Heart left ventricle (tissue), 16 donors: ENCODE measurements around the gene TNFRSF1B. TPM values are rescaled to one million over a fixed set of nuclear protein-coding genes. Genes with fewer than 3 reads are reported as not detected.
A peak's percentile ranks its signal among the peaks of the same experiment; 100 is the strongest.

Experiments used
- ATAC-seq, 4 donors: fragments of 200-7000 bp; cut with Tn5 transposase; one replicate each; pipeline ENCODE4 v1.9.1; 2020 to 2022; ENCODE audit warnings: moderate library complexity in 4 of 4, mild to moderate bottlenecking in 3 of 4, moderate number of reproducible peaks in 1 of 4
- DNase-seq, 5 donors: peaks; one replicate each; pipeline ENCODE4 v3.0.0-alpha.2; 2020
- H3K27ac ChIP-seq, 12 donors: fragments of 200-600 bp; sonication (generic) in 4 of 12; one replicate each; pipeline versions ENCODE4 v1.5.0 to v1.8.0; 2016 to 2022; ENCODE audit warnings: mild to moderate bottlenecking in 2 of 12
- H3K27me3 ChIP-seq, 9 donors: fragments of 200-600 bp; sonication (generic) in 2 of 9; one replicate each; pipeline versions ENCODE4 v1.5.1 to v1.8.0; 2016 to 2022; ENCODE audit warnings: mild to moderate bottlenecking in 3 of 9
- H3K36me3 ChIP-seq, 9 donors: fragments of 200-600 bp; sonication (generic) in 2 of 9; one replicate each; pipeline versions ENCODE4 v1.5.0 to v1.8.0; 2018 to 2022; ENCODE audit warnings: mild to moderate bottlenecking in 2 of 9
- H3K4me1 ChIP-seq, 12 donors: fragments of 200-600 bp; sonication (generic) in 4 of 12; one replicate each; pipeline versions ENCODE4 v1.5.0 to v1.8.0; 2016 to 2022; ENCODE audit warnings: mild to moderate bottlenecking in 3 of 12
- H3K4me3 ChIP-seq, 12 donors: fragments of 200-600 bp; sonication (generic) in 4 of 12; one replicate each; pipeline versions ENCODE4 v1.5.0 to v1.8.0; 2017 to 2022; ENCODE audit warnings: mild to moderate bottlenecking in 9 of 12, moderate library complexity in 4 of 12
- H3K9me3 ChIP-seq, 12 donors: fragments of 200-600 bp; sonication (generic) in 4 of 12; one replicate each; pipeline versions ENCODE4 v1.5.0 to v1.8.0; 2016 to 2022; ENCODE audit warnings: mild to moderate bottlenecking in 1 of 12
- CTCF ChIP-seq, 12 donors: fragments of 200-600 bp; sonication (generic) in 4 of 12; IDR thresholded peaks; one replicate each; pipeline versions ENCODE4 v1.5.0 to v1.8.0; 2018 to 2022; ENCODE audit warnings: antibody characterized with exemption in 12 of 12, mild to moderate bottlenecking in 5 of 12
- POLR2A ChIP-seq, 2 donors: fragments of 450-650 bp; IDR thresholded peaks; one replicate each; pipeline ENCODE4 v1.6.1; 2017; ENCODE audit warnings: antibody characterized with exemption in 2 of 2, mild to moderate bottlenecking in 2 of 2, moderate library complexity in 2 of 2
- WGBS, 4 donors: extraction: QIAGEN DNeasy Blood & Tissue Kit in 2 of 4; methylation state at CpG; one replicate each; pipeline versions ENCODE4 v1.1.5 to v1.1.7; 2013 to 2018; 5-methylcytosine and 5-hydroxymethylcytosine counted together
- intact Hi-C, 10 donors: fragments of 100-400 bp; cut with DNase I; formaldehyde crosslinking; loops; one replicate each; pipeline versions ENCODE4 v1.11.1 to v1.14.2; 2022
- polyA plus RNA-seq, 2 donors: library from polyadenylated mRNA; stranded (reverse); fragments of 200-250 nt; gene quantifications; one replicate each; pipeline ENCODE4 v1.2.3, GENCODE V29; 2013
- total RNA-seq, 9 donors: library from RNA; depleted of rRNA in 2 of 9; stranded (reverse); fragments of >200 nt in 2 of 9; fragmentation: NEBNext Ultra II Directional in 3 of 9; extraction: Animal tissue kit (Norgen Biotek cat#: 25700) in 3 of 9; gene quantifications; one replicate each; pipeline versions ENCODE4 v1.1.0 to v1.2.4, GENCODE V29; 2016 to 2023
- donor health status: ischemic (EF 13 %, LVEDD 7.1; RV severe dilation, severe dysfunction).
- donor health status: healthy with polysubstance abuse.
- donor health status: DM: no; HTN: yes; CAD: no.
- donor health status: DM: no; HTN: no; CAD: no.
- donor health status: ischemic (EF 25% LVEDD 6.9; RV normal size, moderate dysfunction).
- donor health status: ischemic (EF 25% LVEDD 5.7; RV mildly dilated, moderate dysfunction).
- donor health status: healthy.
- donor health status: DM: yes; HTN: yes; CAD: no.
- donor health status: ischemic (EF 35%, LVEDD 5.7; RV mildly dilated, moderate dysfunction).
- donor health status: nonischemic (EF 11% LVEDD 7.7; RV severe dilation, severe dysfunction).
- donor health status: DM: yes; HTN: yes; CAD: no.
- donor health status: PGD.
- donor health status: ischemic (EF 29% LVEDD 5.4; RV normal size, mild dysfunction).
- donor health status: nonischemic (EF 23%, LVEDD 6.1; RV moderate dilation, normal function).

TNFRSF1B gene
- total and polyA plus RNA-seq, 11 donors = 8.6 to 71.0 (median 14.9) TPM

- TF ChIP-seq CTCF (IDR thresholded peaks at IDR 0.05) = no peak
- TF ChIP-seq POLR2A (IDR thresholded peaks at IDR 0.05) = no peak
- intact Hi-C loops = no loop called here
- Histone ChIP-seq H3K36me3 (peaks cover 0 to 93% (median 55%) of the 10 kb centered on the region in 9 donors), H3K4me3 (no peak overlapping the region), H3K9me3 (no peaks in the 10 kb centered on the region), H3K27ac (peak overlapping the region in 1 of 12 donors; percentile 45), H3K4me1 (peaks cover 0 to 50% (median 0%) of the 10 kb centered on the region in 12 donors), H3K27me3 (no peaks in the 10 kb centered on the region)
- 53 to 71% (median 62%) methylated on average over 3 of the region's 3 CpGs for WGBS, 4 donors
- DNase-seq = no peak
- no peak for ATAC-seq
Observed at GRCh38 chr1:12195416-12195815, 28.6 kb downstream of the TNFRSF1B start.

- WGBS, 4 donors = 76 to 83% (median 76%) methylated on average over 20 of the region's 20 CpGs
Observed at GRCh38 chr1:12196641-12197482, 30.1 kb downstream of the TNFRSF1B start.

GRCh38 chr1:12197483-12197880 is 30.7 kb downstream of the TNFRSF1B start:
- WGBS, 4 donors = 83 to 91% (median 89%) methylated on average over 7 of the region's 7 CpGs
- DNase-seq = peak in 1 of 5 donors; percentile 41
- ATAC-seq = no peak

More at GRCh38 chr1:12196641-12197482, 30.1 kb downstream of the TNFRSF1B start:
- peaks cover 0 to 52% (median 0%) of the 10 kb centered on the region in 12 donors for H3K4me1 ChIP-seq
- DNase-seq (peak in 2 of 5 donors; percentile 61 to 70), ATAC-seq (peak in 3 of 4 donors; percentile 69 to 73 (median 72))
- intact Hi-C loops = no loop called here
- H3K27me3 ChIP-seq = no peaks in the 10 kb centered on the region
- peak overlapping the region in 1 of 12 donors; percentile 45 for H3K27ac ChIP-seq
- no peaks in the 10 kb centered on the region for H3K9me3 ChIP-seq
- peaks cover 0 to 93% (median 51%) of the 10 kb centered on the region in 9 donors for H3K36me3 ChIP-seq
- peak in 1 of 12 donors; percentile 17 for TF ChIP-seq CTCF (IDR thresholded peaks at IDR 0.05)
- no peak for TF ChIP-seq POLR2A (IDR thresholded peaks at IDR 0.05)
- H3K4me3 ChIP-seq = no peak overlapping the region

More at GRCh38 chr1:12197483-12197880, 30.7 kb downstream of the TNFRSF1B start:
- Histone ChIP-seq H3K27ac (peak overlapping the region in 1 of 12 donors; percentile 27), H3K4me3 (no peak overlapping the region), H3K4me1 (peaks cover 0 to 58% (median 0%) of the 10 kb centered on the region in 12 donors), H3K9me3 (no peaks in the 10 kb centered on the region), H3K36me3 (peaks cover 0 to 94% (median 53%) of the 10 kb centered on the region in 9 donors), H3K27me3 (no peaks in the 10 kb centered on the region)
- TF ChIP-seq POLR2A (IDR thresholded peaks at IDR 0.05) (no peak), CTCF (IDR thresholded peaks at IDR 0.05) (no peak)
- intact Hi-C loops = no loop called here
